ENCODE data around the gene LINC00237. TPM values are rescaled to one million over a fixed set of nuclear protein-coding genes. Genes with fewer than 3 reads are reported as not detected.

The LINC00237 gene
- total and polyA plus RNA-seq, 4 donors = 4.4 to 15.0 (median 7.5) TPM

GRCh38 chr20:21141825-21142224 lies 35.7 kb upstream of the LINC00237 start:
- no peak overlapping the region for H3K4me3 ChIP-seq (ENCODE audit: low read depth, low read length)
- peaks cover 11% of the 10 kb centered on the region for H3K36me3 ChIP-seq (ENCODE audit: control insufficient read depth, insufficient read depth, low read length)
- no peaks in the 10 kb centered on the region for H3K4me1 ChIP-seq (ENCODE audit: control insufficient read depth, insufficient read depth, low read length)
- H3K27ac ChIP-seq (ENCODE audit: low read depth, low read length) = no peak overlapping the region
- DNase-seq (ENCODE audit: low read depth in 4 of 6, low spot score in 6 of 6) = no peak
- 68% methylated on average over 5 of the region's 5 CpGs for WGBS (ENCODE audit: insufficient coverage)
- no peaks in the 10 kb centered on the region for H3K27me3 ChIP-seq (ENCODE audit: control insufficient read depth, insufficient read depth, low read length)
- no peaks in the 10 kb centered on the region for H3K9me3 ChIP-seq (ENCODE audit: control insufficient read depth, insufficient read depth, low read length)

- H3K4me1 ChIP-seq (ENCODE audit: control insufficient read depth, insufficient read depth, low read length) = no peaks in the 10 kb centered on the region
- H3K27ac ChIP-seq (ENCODE audit: low read depth, low read length) = no peak overlapping the region
- DNase-seq (ENCODE audit: low read depth in 4 of 6, low spot score in 6 of 6) = no peak
- no peaks in the 10 kb centered on the region for H3K9me3 ChIP-seq (ENCODE audit: control insufficient read depth, insufficient read depth, low read length)
- H3K36me3 ChIP-seq (ENCODE audit: control insufficient read depth, insufficient read depth, low read length) = peaks cover 11% of the 10 kb centered on the region
- 83% methylated on average over 2 of the region's 3 CpGs for WGBS (ENCODE audit: insufficient coverage)
- H3K27me3 ChIP-seq (ENCODE audit: control insufficient read depth, insufficient read depth, low read length) = no peaks in the 10 kb centered on the region
- no peak overlapping the region for H3K4me3 ChIP-seq (ENCODE audit: low read depth, low read length)
Observed at GRCh38 chr20:21139881-21140566, 33.9 kb upstream of the LINC00237 start.

- Histone ChIP-seq H3K4me3 (ENCODE audit: low read depth, low read length) (no peak overlapping the region), H3K36me3 (ENCODE audit: control insufficient read depth, insufficient read depth, low read length) (peaks cover 15% of the 10 kb centered on the region), H3K27ac (ENCODE audit: low read depth, low read length) (no peak overlapping the region), H3K4me1 (ENCODE audit: control insufficient read depth, insufficient read depth, low read length) (no peaks in the 10 kb centered on the region), H3K9me3 (ENCODE audit: control insufficient read depth, insufficient read depth, low read length) (no peaks in the 10 kb centered on the region), H3K27me3 (ENCODE audit: control insufficient read depth, insufficient read depth, low read length) (no peaks in the 10 kb centered on the region)
- no peak for DNase-seq (ENCODE audit: low read depth in 4 of 6, low spot score in 6 of 6)
- no CpG with 5 or more reads among the region's 1 CpG for WGBS (ENCODE audit: insufficient coverage)
Observed at GRCh38 chr20:21137078-21137477, 30.9 kb upstream of the LINC00237 start.

- no peaks in the 10 kb centered on the region for H3K9me3 ChIP-seq (ENCODE audit: control insufficient read depth, insufficient read depth, low read length)
- H3K27me3 ChIP-seq (ENCODE audit: control insufficient read depth, insufficient read depth, low read length) = no peaks in the 10 kb centered on the region
- peaks cover 7% of the 10 kb centered on the region for H3K36me3 ChIP-seq (ENCODE audit: control insufficient read depth, insufficient read depth, low read length)
- DNase-seq (ENCODE audit: low read depth in 4 of 6, low spot score in 6 of 6) = no peak
- no peaks in the 10 kb centered on the region for H3K4me1 ChIP-seq (ENCODE audit: control insufficient read depth, insufficient read depth, low read length)
- H3K4me3 ChIP-seq (ENCODE audit: low read depth, low read length) = no peak overlapping the region
- no CpG with 5 or more reads among the region's 8 CpGs for WGBS (ENCODE audit: insufficient coverage)
- no peak overlapping the region for H3K27ac ChIP-seq (ENCODE audit: low read depth, low read length)
Observed at GRCh38 chr20:21136015-21136732, 30.0 kb upstream of the LINC00237 start.

- no peak overlapping the region for H3K27ac ChIP-seq (ENCODE audit: low read depth, low read length)
- H3K36me3 ChIP-seq (ENCODE audit: control insufficient read depth, insufficient read depth, low read length) = peaks cover 7% of the 10 kb centered on the region
- no peaks in the 10 kb centered on the region for H3K4me1 ChIP-seq (ENCODE audit: control insufficient read depth, insufficient read depth, low read length)
- no peaks in the 10 kb centered on the region for H3K9me3 ChIP-seq (ENCODE audit: control insufficient read depth, insufficient read depth, low read length)
- 92% methylated on average over 6 of the region's 10 CpGs for WGBS (ENCODE audit: insufficient coverage)
- H3K4me3 ChIP-seq (ENCODE audit: low read depth, low read length) = no peak overlapping the region
- no peaks in the 10 kb centered on the region for H3K27me3 ChIP-seq (ENCODE audit: control insufficient read depth, insufficient read depth, low read length)
- no peak for DNase-seq (ENCODE audit: low read depth in 4 of 6, low spot score in 6 of 6)
Observed at GRCh38 chr20:21134883-21135493, 28.8 kb upstream of the LINC00237 start.

GRCh38 chr20:21133917-21134622 lies 27.9 kb upstream of the LINC00237 start:
- H3K4me3 ChIP-seq (ENCODE audit: low read depth, low read length) = no peak overlapping the region
- no peak for DNase-seq (ENCODE audit: low read depth in 4 of 6, low spot score in 6 of 6)
- peaks cover 7% of the 10 kb centered on the region for H3K36me3 ChIP-seq (ENCODE audit: control insufficient read depth, insufficient read depth, low read length)
- no peaks in the 10 kb centered on the region for H3K9me3 ChIP-seq (ENCODE audit: control insufficient read depth, insufficient read depth, low read length)
- H3K27ac ChIP-seq (ENCODE audit: low read depth, low read length) = no peak overlapping the region
- 92% methylated on average over 7 of the region's 16 CpGs for WGBS (ENCODE audit: insufficient coverage)
- no peaks in the 10 kb centered on the region for H3K27me3 ChIP-seq (ENCODE audit: control insufficient read depth, insufficient read depth, low read length)
- H3K4me1 ChIP-seq (ENCODE audit: control insufficient read depth, insufficient read depth, low read length) = no peaks in the 10 kb centered on the region

- 74% methylated on average over 4 of the region's 4 CpGs for WGBS (ENCODE audit: insufficient coverage)
- Histone ChIP-seq H3K36me3 (ENCODE audit: control insufficient read depth, insufficient read depth, low read length) (peaks cover 7% of the 10 kb centered on the region), H3K27ac (ENCODE audit: low read depth, low read length) (no peak overlapping the region), H3K4me1 (ENCODE audit: control insufficient read depth, insufficient read depth, low read length) (no peaks in the 10 kb centered on the region), H3K9me3 (ENCODE audit: control insufficient read depth, insufficient read depth, low read length) (no peaks in the 10 kb centered on the region), H3K4me3 (ENCODE audit: low read depth, low read length) (no peak overlapping the region), H3K27me3 (ENCODE audit: control insufficient read depth, insufficient read depth, low read length) (no peaks in the 10 kb centered on the region)
- DNase-seq (ENCODE audit: low read depth in 4 of 6, low spot score in 6 of 6) = no peak
Observed at GRCh38 chr20:21133404-21133803, 27.2 kb upstream of the LINC00237 start.

GRCh38 chr20:21129861-21130260 lies 23.7 kb upstream of the LINC00237 start:
- 82% methylated on average over 5 of the region's 5 CpGs for WGBS (ENCODE audit: insufficient coverage)
- H3K9me3 ChIP-seq (ENCODE audit: control insufficient read depth, insufficient read depth, low read length) = no peaks in the 10 kb centered on the region
- no peak overlapping the region for H3K4me3 ChIP-seq (ENCODE audit: low read depth, low read length)
- H3K36me3 ChIP-seq (ENCODE audit: control insufficient read depth, insufficient read depth, low read length) = peaks cover 4% of the 10 kb centered on the region
- H3K27ac ChIP-seq (ENCODE audit: low read depth, low read length) = no peak overlapping the region
- no peaks in the 10 kb centered on the region for H3K27me3 ChIP-seq (ENCODE audit: control insufficient read depth, insufficient read depth, low read length)
- no peak for DNase-seq (ENCODE audit: low read depth in 4 of 6, low spot score in 6 of 6)
- H3K4me1 ChIP-seq (ENCODE audit: control insufficient read depth, insufficient read depth, low read length) = peaks cover 5% of the 10 kb centered on the region

- DNase-seq (ENCODE audit: low read depth in 4 of 6, low spot score in 6 of 6) = no peak
- H3K4me3 ChIP-seq (ENCODE audit: low read depth, low read length) = no peak overlapping the region
- 73% methylated on average over 3 of the region's 5 CpGs for WGBS (ENCODE audit: insufficient coverage)
- H3K27ac ChIP-seq (ENCODE audit: low read depth, low read length) = no peak overlapping the region
- H3K36me3 ChIP-seq (ENCODE audit: control insufficient read depth, insufficient read depth, low read length) = no peaks in the 10 kb centered on the region
- no peaks in the 10 kb centered on the region for H3K27me3 ChIP-seq (ENCODE audit: control insufficient read depth, insufficient read depth, low read length)
- no peaks in the 10 kb centered on the region for H3K9me3 ChIP-seq (ENCODE audit: control insufficient read depth, insufficient read depth, low read length)
- H3K4me1 ChIP-seq (ENCODE audit: control insufficient read depth, insufficient read depth, low read length) = peaks cover 8% of the 10 kb centered on the region
Observed at GRCh38 chr20:21127201-21127981, 21.2 kb upstream of the LINC00237 start.
